Measurements from ENCODE around the gene BSDC1.

DNA sequence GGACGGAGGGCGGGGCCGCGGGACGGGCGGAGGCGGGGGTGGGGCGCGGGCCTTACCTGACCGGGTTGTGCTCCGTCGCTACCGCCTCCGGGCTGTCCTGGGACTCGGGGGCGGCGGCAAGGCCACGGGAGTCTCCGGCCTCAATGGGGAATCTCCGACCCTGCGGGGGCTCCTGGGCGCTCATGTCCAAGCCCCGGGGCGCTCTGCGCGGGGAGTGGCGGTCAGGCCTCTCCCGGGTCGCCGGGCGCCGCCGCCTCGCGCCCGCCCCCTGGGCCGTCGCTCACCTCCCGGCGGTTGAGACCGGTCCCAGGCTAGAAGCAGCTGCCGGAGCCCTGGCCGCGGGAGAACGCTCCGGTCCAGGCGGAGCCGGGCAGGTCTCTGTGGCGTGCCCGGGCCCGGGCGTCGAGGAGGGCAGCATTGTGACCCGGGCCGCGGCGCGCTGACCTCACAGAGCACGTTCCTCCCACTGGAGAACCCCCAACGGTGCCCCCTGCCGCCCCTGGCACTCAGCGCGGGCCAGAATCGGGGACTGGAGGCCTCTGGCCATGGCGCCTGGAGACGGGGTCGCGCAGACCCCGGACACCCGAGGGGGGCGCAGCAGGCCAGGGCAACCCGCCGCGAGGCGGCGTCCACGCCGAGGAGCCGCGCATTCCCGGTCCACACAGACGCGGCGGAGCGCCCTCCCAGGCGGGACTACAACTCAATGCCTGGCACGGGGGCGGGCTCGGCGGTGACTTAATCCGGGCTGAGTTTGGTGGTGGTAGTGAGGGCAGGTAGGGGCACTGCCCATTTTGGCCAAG is 32.4 kb downstream of the BSDC1 start:
- TF ChIP-seq, protein P1, sequence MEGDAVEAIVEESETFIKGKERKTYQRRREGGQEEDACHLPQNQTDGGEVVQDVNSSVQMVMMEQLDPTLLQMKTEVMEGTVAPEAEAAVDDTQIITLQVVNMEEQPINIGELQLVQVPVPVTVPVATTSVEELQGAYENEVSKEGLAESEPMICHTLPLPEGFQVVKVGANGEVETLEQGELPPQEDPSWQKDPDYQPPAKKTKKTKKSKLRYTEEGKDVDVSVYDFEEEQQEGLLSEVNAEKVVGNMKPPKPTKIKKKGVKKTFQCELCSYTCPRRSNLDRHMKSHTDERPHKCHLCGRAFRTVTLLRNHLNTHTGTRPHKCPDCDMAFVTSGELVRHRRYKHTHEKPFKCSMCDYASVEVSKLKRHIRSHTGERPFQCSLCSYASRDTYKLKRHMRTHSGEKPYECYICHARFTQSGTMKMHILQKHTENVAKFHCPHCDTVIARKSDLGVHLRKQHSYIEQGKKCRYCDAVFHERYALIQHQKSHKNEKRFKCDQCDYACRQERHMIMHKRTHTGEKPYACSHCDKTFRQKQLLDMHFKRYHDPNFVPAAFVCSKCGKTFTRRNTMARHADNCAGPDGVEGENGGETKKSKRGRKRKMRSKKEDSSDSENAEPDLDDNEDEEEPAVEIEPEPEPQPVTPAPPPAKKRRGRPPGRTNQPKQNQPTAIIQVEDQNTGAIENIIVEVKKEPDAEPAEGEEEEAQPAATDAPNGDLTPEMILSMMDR (IDR thresholded peaks at IDR 0.05; ENCODE audit: low read length): no peak
- TF ChIP-seq EZH2 (IDR thresholded peaks at IDR 0.05; ENCODE audit: borderline replicate concordance, low read length): no peak

Data from OCI-LY1 (cell line).